ENCODE results near the gene OSBPL10. TPM values are rescaled to one million over a fixed set of nuclear protein-coding genes. Genes with fewer than 3 reads are reported as not detected.

OSBPL10 gene
- total RNA-seq, 2 experiments from 2014 or later, result 6.1 to 6.4 TPM

- intact Hi-C loops (cut with micrococcal nuclease), result no loop called here
- CTCF ChIA-PET, result no interaction called here
- Mint-ChIP-seq H3K36me3 (ENCODE audit: low read depth) (no peaks in the 10 kb centered on the region), H3K4me3 (no peak overlapping the region), H3K27ac (no peak overlapping the region), H3K27me3 (ENCODE audit: low read depth) (peaks cover 3% of the 10 kb centered on the region), H3K4me1 (ENCODE audit: low read depth) (no peaks in the 10 kb centered on the region), H3K9me3 (peaks cover 23% of the 10 kb centered on the region)
- DNase-seq, result no peak
Observed at GRCh38 chr3:31661286-31661685, 319.8 kb downstream of the OSBPL10 start.

DNA sequence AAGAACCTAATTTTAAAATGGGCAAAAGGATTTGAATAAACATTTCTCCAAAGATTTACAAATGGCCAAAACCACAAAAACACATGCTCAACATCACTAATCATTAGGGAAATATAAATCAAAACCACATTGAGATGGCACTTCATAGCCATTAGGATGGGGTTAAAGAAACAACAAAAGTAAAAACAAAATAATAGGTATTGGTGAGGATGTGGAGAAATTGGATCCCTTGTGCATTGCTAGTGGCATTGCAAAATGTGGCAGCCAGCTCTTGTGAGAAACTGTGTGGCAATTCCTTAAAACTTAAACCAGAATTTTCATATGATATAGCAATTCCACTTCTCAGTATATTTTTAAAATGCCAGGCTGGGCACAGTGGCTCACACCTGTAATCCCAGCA lies 321.8 kb downstream of the OSBPL10 start:
- Mint-ChIP-seq H3K36me3 (ENCODE audit: low read depth) (no peaks in the 10 kb centered on the region), H3K27ac (no peak overlapping the region), H3K4me3 (no peak overlapping the region), H3K27me3 (ENCODE audit: low read depth) (peaks cover 3% of the 10 kb centered on the region), H3K4me1 (ENCODE audit: low read depth) (no peaks in the 10 kb centered on the region), H3K9me3 (peaks cover 39% of the 10 kb centered on the region)
- intact Hi-C loops (cut with micrococcal nuclease), result no loop called here
- CTCF ChIA-PET, result no interaction called here
- DNase-seq, result no peak

- no peak for DNase-seq
- no peak overlapping the region for H3K4me3 Mint-ChIP-seq
- intact Hi-C loops (cut with micrococcal nuclease), result no loop called here
- no peaks in the 10 kb centered on the region for H3K27me3 Mint-ChIP-seq (ENCODE audit: low read depth)
- H3K36me3 Mint-ChIP-seq (ENCODE audit: low read depth), result peaks cover 2% of the 10 kb centered on the region
- CTCF ChIA-PET, result no interaction called here
- H3K27ac Mint-ChIP-seq, result no peak overlapping the region
- H3K4me1 Mint-ChIP-seq (ENCODE audit: low read depth), result no peaks in the 10 kb centered on the region
- peaks cover 70% of the 10 kb centered on the region for H3K9me3 Mint-ChIP-seq
Observed at GRCh38 chr3:31654998-31655397, 326.1 kb downstream of the OSBPL10 start.

DNA sequence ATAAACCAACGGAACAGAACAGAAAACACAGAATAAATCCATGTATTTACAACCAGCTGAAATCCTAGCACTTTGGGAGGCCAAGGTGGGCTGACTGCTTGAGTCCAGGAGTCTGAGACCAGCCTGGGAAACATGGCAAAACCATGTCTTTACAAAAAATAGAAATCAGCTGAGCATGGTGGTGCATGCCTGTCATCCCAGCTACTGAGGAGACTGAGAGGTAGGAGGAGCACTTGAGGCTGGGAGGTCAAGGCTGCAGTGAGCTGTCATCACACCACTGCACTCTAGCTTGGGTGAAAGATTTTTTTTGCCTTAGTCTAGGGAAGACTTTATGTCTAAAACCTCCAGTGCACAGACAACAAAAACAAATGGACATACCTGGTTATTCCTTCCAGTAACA lies 327.6 kb downstream of the OSBPL10 start:
- intact Hi-C loops (cut with micrococcal nuclease), result no loop called here
- H3K27ac Mint-ChIP-seq, result no peak overlapping the region
- H3K9me3 Mint-ChIP-seq, result peaks cover 83% of the 10 kb centered on the region
- H3K4me3 Mint-ChIP-seq, result no peak overlapping the region
- H3K27me3 Mint-ChIP-seq (ENCODE audit: low read depth), result no peaks in the 10 kb centered on the region
- H3K36me3 Mint-ChIP-seq (ENCODE audit: low read depth), result peaks cover 9% of the 10 kb centered on the region
- DNase-seq, result no peak
- CTCF ChIA-PET, result no interaction called here
- H3K4me1 Mint-ChIP-seq (ENCODE audit: low read depth), result no peaks in the 10 kb centered on the region

GRCh38 chr3:31652296-31652695 lies 328.8 kb downstream of the OSBPL10 start:
- H3K4me3 Mint-ChIP-seq, result no peak overlapping the region
- no peak overlapping the region for H3K27ac Mint-ChIP-seq
- peaks cover 18% of the 10 kb centered on the region for H3K36me3 Mint-ChIP-seq (ENCODE audit: low read depth)
- no peak for DNase-seq
- CTCF ChIA-PET, result no interaction called here
- no peaks in the 10 kb centered on the region for H3K27me3 Mint-ChIP-seq (ENCODE audit: low read depth)
- no peaks in the 10 kb centered on the region for H3K4me1 Mint-ChIP-seq (ENCODE audit: low read depth)
- peaks cover 79% of the 10 kb centered on the region for H3K9me3 Mint-ChIP-seq
- intact Hi-C loops (cut with micrococcal nuclease), result no loop called here

DNA sequence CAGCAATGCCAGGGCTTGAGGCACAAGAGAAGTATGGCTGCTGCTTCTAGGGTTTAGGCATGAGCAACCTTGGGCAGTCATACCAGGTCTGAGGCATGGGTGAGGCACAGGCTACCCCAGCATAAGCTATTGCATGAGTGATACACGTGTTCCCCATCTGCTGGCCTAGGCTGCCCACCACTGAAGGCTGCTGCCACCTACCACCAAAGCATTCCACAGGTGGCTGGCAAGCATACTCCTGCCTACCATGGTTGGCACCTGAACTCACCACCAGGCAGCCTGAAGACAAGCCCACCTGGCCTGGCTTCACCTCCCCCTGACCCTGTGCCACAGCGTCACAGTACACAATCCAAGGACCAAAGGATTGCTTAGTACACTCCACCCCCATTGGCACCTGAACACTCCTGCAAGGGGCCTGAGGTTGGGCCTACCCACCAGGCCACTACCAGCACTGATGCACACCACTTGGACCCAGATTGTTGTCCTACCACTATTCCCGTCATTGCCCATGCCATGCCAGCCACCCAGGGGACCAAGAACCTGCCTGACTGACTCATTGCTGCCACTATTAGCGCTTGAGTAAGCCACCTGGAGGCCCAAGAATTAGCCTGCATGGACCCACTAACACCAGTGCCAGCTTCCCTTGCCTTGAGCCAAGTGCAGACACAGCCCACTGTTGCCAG lies 332.6 kb downstream of the OSBPL10 start:
- Mint-ChIP-seq H3K27ac (no peak overlapping the region), H3K36me3 (ENCODE audit: low read depth) (peaks cover 35% of the 10 kb centered on the region)
- intact Hi-C loops (cut with micrococcal nuclease), result no loop called here

GRCh38 chr3:31645256-31645655 lies 335.8 kb downstream of the OSBPL10 start:
- Mint-ChIP-seq H3K4me3 (no peak overlapping the region), H3K27ac (no peak overlapping the region), H3K9me3 (peaks cover 26% of the 10 kb centered on the region), H3K36me3 (ENCODE audit: low read depth) (peaks cover 34% of the 10 kb centered on the region), H3K27me3 (ENCODE audit: low read depth) (no peaks in the 10 kb centered on the region), H3K4me1 (ENCODE audit: low read depth) (peaks cover 2% of the 10 kb centered on the region)
- intact Hi-C loops (cut with micrococcal nuclease), result no loop called here
- CTCF ChIA-PET, result interaction anchor here (0.6 kb wide), 2 partner anchors 76 to 793 kb away, joined by 3 read pairs; no protein-coding TSS in a partner anchor
- no peak for DNase-seq

More for the DNA sequence above, 332.6 kb downstream of the OSBPL10 start:
- no peak for DNase-seq
- Mint-ChIP-seq H3K9me3 (peaks cover 50% of the 10 kb centered on the region), H3K4me1 (ENCODE audit: low read depth) (no peaks in the 10 kb centered on the region), H3K27me3 (ENCODE audit: low read depth) (no peaks in the 10 kb centered on the region), H3K4me3 (no peak overlapping the region)
- CTCF ChIA-PET, result no interaction called here

DNA sequence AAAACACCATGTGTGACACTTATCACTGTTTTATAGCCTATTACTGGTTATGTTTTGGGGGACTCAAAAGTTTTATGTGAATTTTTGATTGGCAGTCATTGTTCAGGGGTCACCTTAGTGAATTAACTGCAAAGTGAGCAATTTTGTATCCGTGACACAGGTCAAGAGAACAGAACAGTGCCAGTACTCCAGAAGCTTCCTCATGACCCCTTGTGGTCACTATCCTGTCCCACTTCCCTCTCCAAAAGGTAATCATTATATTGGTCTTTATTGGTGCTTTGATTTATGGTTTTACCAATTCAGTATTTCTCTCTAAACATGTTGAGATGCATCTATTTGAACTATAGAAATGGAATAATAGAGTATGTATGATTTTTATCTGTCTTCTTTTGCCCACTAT lies 341.2 kb downstream of the OSBPL10 start:
- DNase-seq, result no peak
- intact Hi-C loops (cut with micrococcal nuclease), result loop anchor here (5.0 kb wide), 2 partner anchors 388 to 428 kb away; no protein-coding TSS in a partner anchor
- no peaks in the 10 kb centered on the region for H3K27me3 Mint-ChIP-seq (ENCODE audit: low read depth)
- H3K36me3 Mint-ChIP-seq (ENCODE audit: low read depth), result peaks cover 16% of the 10 kb centered on the region
- no peak overlapping the region for H3K4me3 Mint-ChIP-seq
- H3K4me1 Mint-ChIP-seq (ENCODE audit: low read depth), result peaks cover 28% of the 10 kb centered on the region
- CTCF ChIA-PET, result no interaction called here
- H3K9me3 Mint-ChIP-seq, result no peaks in the 10 kb centered on the region
- no peak overlapping the region for H3K27ac Mint-ChIP-seq

- Mint-ChIP-seq H3K4me3 (no peak overlapping the region), H3K27me3 (ENCODE audit: low read depth) (no peaks in the 10 kb centered on the region), H3K36me3 (ENCODE audit: low read depth) (peaks cover 22% of the 10 kb centered on the region), H3K27ac (peak overlapping the region; percentile 81), H3K9me3 (no peaks in the 10 kb centered on the region), H3K4me1 (ENCODE audit: low read depth) (peaks cover 41% of the 10 kb centered on the region)
- intact Hi-C loops (cut with micrococcal nuclease), result loop anchor here (2.0 to 5.0 kb wide), 4 partner anchors 118 to 425 kb away; no protein-coding TSS in a partner anchor
- no peak for DNase-seq
- CTCF ChIA-PET, result interaction anchor here (0.7 kb wide), 1 partner anchor 78 kb away, joined by 4 read pairs; no protein-coding TSS in a partner anchor
Observed at GRCh38 chr3:31636694-31637442, 344.2 kb downstream of the OSBPL10 start.

DNA sequence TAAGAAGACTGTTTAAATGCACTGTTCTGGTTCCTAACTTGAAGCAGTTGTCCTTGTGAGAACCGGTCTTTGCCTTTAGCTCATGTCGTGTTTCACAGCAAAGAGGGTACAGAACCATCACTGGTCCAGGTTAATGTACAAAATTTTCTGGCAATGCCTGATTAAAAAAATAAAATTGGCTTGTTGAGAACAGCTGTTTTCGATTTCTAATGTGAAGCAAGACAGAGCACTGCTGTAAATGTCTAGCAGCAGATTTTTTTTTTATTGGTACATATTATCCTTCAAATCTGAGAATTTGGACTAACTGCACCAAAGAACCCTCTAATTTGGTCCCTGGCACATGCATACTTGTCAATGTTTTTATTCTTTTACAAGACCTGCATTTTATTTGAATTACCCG lies 345.0 kb downstream of the OSBPL10 start:
- no peaks in the 10 kb centered on the region for H3K27me3 Mint-ChIP-seq (ENCODE audit: low read depth)
- peaks cover 41% of the 10 kb centered on the region for H3K4me1 Mint-ChIP-seq (ENCODE audit: low read depth)
- H3K9me3 Mint-ChIP-seq, result no peaks in the 10 kb centered on the region
- intact Hi-C loops (cut with micrococcal nuclease), result loop anchor here (2.0 to 5.0 kb wide), 4 partner anchors 119 to 424 kb away; no protein-coding TSS in a partner anchor
- peak overlapping the region; percentile 81 for H3K27ac Mint-ChIP-seq
- CTCF ChIA-PET, result interaction anchor here (0.6 kb wide), 1 partner anchor 179 kb away, joined by 3 read pairs; no protein-coding TSS in a partner anchor
- DNase-seq, result no peak
- H3K36me3 Mint-ChIP-seq (ENCODE audit: low read depth), result peaks cover 24% of the 10 kb centered on the region
- no peak overlapping the region for H3K4me3 Mint-ChIP-seq

DNA sequence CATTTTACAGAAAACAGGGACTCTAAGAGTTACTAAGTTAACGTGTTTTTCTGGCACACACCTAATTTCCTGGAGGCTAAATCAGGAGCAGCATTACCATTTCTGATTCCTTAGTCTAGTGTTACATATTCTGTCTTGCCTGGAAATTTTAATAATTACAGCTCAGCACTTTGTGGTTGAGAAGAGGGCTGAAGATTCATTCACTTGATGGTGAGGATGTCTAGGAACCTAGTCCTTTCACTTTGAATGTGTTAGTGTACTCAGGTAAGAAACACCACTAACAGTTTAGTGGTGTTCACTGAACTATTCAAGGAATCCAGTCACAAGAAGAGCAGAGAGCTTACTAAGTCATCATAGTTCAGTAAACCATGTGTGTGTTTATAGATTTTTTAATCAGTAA lies 345.5 kb downstream of the OSBPL10 start:
- H3K27ac Mint-ChIP-seq, result peak overlapping the region; percentile 81
- peaks cover 28% of the 10 kb centered on the region for H3K36me3 Mint-ChIP-seq (ENCODE audit: low read depth)
- no peaks in the 10 kb centered on the region for H3K27me3 Mint-ChIP-seq (ENCODE audit: low read depth)
- intact Hi-C loops (cut with micrococcal nuclease), result loop anchor here (1.0 to 5.0 kb wide), 5 partner anchors 15 to 423 kb away; no protein-coding TSS in a partner anchor
- peaks cover 41% of the 10 kb centered on the region for H3K4me1 Mint-ChIP-seq (ENCODE audit: low read depth)
- CTCF ChIA-PET, result interaction anchor here (0.6 kb wide), 2 partner anchors 178 to 432 kb away, joined by 3 read pairs; no protein-coding TSS in a partner anchor
- DNase-seq, result no peak
- H3K9me3 Mint-ChIP-seq, result no peaks in the 10 kb centered on the region
- H3K4me3 Mint-ChIP-seq, result no peak overlapping the region

DNA sequence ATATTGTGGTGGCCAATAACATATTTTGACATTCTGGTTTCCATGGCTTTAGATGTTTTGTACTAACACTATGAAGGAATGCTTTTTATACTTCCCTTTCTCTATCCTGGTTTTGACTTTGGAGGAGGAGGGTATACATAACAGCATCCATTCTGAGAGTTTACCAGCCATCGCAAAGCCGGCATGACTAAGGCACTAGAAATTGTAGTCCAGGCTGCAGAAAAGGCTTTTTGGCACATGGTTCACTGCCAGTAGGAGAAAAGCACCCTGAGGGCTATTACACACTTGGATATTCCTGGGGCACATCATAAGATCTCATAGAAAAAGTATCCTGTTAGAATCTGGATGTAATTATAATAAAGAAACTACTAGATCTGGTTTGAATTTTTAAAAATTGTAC lies 346.6 kb downstream of the OSBPL10 start:
- intact Hi-C loops (cut with micrococcal nuclease), result loop anchor here (2.0 kb wide), 2 partner anchors 14 to 64 kb away; no protein-coding TSS in a partner anchor
- CTCF ChIA-PET, result interaction anchor here (1.3 kb wide), 1 partner anchor 70 kb away, joined by 3 read pairs; no protein-coding TSS in a partner anchor
- H3K9me3 Mint-ChIP-seq, result no peaks in the 10 kb centered on the region
- H3K36me3 Mint-ChIP-seq (ENCODE audit: low read depth), result peaks cover 38% of the 10 kb centered on the region
- peak overlapping the region; percentile 24 for H3K27ac Mint-ChIP-seq
- peaks cover 41% of the 10 kb centered on the region for H3K4me1 Mint-ChIP-seq (ENCODE audit: low read depth)
- no peak overlapping the region for H3K4me3 Mint-ChIP-seq
- H3K27me3 Mint-ChIP-seq (ENCODE audit: low read depth), result no peaks in the 10 kb centered on the region
- no peak for DNase-seq

Measured in activated naive CD4-positive, alpha-beta T cell treated with anti-CD3 and anti-CD28 coated beads for 36 hours (primary cell).